ENCODE data around the gene ZNF213.
"Not testable (repeated sequence)": the region's sequence is repeated elsewhere in the genome, so short reads cannot be mapped to it uniquely, and the experiment has no call there.

The ZNF213 gene

DNA sequence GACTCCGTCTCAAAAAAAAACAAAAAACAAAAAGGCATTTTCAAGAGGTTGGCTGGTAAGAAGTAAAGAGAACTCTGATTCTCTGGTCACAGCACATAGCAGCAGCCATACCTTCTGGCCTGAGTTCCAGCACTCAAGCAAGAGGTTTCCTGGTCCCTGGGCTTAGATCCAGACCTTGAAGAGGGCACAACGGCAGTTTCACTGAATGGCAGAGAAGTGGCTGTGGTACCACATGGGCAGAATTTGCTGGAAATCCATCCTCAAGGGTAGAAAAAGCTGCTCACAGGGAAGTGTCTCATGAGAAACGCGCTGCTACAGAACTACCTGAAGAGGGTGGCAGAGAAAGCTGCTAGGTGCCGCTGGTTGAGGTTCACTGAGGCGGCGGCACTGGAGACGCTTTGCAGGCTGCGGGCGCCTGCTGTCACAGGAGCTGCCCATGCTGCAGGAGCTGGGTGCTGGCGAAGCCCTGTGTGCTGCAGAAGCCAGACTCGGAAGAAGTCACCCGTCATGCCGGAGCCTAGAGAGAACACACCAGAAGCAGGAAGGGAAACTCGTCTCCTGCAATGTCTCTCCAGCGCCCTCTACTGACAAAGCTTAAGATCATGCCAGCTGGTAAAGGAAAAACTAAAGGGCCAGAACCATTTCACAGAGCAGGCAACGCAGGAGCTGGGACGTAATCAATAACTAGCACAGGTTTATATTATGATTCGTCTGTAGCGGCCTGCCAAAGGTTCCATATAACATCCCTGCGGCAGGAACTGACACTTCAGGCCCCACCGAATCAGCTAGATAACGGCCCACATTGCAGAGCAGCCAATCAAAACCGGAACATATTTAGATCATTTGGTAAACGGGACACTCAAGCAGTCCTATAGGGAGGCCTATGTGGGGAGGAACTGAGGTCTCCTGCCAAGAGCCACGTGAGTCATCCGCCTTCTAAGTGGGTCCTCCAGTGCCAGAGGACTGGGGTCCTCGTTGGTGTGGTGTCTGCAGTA lies 5.4 kb upstream of the ZNF213 start:
- DNase-seq (ENCODE audit: low spot score), result peak; percentile 88

DNA sequence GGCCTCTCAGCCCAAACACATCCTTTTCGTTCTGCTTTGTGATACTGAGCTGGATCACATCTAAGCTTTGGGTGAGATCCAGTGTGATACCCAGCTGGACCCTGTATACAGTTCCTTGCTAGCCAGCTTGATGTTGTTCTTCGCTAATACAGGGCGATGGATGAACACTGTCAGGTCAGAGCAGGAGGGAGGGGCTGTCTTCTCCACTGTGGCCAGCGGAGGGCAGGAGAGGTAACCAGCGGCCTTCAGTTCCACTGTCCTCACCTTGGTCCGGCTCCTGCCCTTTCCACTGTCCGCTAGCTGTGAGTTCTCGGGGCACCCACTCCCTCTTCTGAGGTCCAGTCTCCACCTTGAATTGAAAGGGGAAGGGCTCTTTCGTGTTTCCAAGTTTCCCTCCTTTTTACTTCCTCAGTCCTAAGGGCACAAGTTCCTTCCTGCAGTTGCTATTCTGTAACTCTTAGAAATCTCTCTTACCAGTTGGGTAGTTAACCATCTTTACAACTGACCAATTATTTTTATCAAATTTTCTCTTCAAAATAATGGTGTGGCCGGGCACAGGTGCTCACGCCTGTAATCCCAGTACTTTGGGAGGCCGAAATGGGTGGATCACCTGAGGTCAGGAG lies 3.0 kb upstream of the ZNF213 start:
- peak; percentile 55 for DNase-seq (ENCODE audit: low spot score)

DNA sequence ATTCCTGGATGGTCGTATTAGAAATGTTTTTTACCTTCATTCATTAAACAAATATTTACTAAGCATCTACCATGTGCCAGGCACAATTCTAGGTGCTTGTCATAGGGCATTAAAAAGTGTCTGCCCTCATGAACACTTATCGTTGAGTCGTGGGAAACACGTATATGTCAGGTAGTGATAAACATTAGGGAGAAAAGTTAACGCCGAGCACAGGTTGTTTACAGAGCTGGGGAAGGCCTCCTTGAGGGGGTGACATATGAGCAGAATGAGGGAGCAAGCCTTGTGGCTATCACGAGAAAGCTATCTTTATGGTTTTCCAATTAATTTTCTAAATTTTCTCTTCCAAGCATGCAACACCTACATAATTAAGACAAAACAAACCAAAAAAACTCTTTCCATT lies 985 bp upstream of the ZNF213 start:
- peak; percentile 37 for DNase-seq (ENCODE audit: low spot score)

DNA sequence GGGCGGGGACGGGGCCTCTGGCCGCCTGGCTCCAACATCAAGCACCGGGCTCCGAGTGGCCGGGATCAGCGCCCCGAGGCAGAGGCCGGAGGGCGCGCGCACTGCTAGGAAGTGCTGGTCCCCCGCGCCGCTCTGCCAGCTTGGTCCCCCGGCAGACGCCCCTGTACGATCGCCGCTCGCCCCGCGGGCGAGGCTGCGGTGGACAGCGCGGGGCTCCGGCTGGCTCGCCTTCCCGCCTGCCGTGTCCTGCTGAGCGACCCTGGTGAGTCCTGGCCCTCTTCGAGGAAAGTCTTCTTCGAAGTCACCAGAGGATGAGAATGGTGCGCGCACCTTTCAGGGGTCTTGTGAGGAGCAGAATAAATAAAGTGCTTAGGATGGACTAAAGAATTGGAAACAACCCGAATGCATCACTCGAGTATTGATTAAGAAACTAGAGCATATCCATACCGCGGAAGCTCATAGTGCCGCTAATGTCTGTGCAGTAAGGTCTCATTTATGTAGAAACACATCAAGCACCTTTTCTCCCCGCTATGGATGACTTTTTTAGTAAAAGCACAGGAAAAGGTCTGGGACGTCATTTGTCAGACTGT lies 392 bp downstream of the ZNF213 start:
- DNase-seq (ENCODE audit: low spot score), result peak; percentile 14

DNA sequence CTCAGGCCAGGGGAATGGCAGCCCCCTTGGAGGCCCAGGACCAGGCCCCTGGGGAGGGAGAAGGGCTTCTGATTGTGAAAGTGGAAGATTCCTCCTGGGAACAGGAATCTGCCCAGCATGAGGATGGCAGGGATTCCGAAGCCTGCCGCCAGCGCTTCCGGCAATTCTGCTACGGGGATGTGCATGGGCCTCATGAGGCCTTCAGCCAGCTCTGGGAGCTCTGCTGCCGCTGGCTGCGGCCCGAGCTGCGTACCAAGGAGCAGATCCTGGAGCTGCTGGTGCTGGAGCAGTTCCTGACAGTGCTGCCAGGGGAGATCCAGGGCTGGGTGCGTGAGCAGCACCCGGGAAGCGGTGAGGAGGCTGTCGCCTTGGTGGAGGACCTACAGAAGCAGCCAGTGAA lies 2.4 kb downstream of the ZNF213 start:
- no peak for DNase-seq (ENCODE audit: low spot score)

DNA sequence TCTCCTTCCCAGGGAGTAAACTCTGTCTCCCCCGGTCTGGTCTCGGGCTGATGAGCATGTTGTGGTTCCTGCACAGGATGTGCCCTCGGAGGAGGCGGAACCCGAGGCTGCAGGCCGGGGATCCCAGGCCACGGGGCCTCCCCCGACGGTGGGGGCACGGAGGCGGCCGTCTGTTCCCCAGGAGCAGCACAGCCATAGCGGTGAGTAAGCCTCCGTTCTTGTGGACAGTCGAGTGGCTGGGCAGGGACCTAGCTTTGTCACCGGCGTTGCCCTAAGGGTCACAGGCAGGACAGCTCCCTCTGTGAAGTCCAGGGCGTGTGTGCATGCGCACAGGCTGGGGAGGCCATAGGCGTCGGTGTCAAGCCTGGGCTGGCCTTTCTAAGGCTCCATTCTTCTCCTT lies 3.5 kb downstream of the ZNF213 start:
- DNase-seq (ENCODE audit: low spot score), result no peak

DNA sequence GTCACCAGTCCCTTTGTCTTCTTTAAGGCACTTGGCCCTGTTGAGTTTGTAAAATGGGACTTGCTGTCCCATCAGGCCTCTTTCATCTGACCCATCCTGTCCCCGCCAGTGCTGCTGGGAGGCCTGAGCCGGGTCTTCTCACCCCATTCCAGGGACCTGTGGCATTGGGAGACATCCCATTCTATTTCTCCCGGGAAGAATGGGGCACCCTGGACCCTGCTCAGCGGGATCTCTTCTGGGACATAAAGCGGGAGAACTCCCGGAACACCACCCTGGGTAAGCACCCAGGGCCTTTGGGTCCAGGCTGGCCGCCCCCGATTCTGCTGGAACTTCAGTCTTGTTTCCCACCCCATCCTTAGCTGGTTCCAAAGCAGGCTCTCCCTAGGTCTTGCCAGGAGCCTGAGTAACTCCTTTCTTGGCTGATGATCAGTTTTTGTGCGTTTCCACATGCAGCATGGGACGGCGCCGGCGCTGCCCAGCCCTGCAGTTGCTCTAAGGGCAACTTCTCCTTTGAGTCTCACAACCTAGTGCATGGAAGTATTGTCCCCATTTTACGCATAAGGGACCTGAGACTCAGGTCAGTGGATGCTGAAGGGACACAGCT lies 4.1 kb downstream of the ZNF213 start:
- DNase-seq (ENCODE audit: low spot score), result no peak

DNA sequence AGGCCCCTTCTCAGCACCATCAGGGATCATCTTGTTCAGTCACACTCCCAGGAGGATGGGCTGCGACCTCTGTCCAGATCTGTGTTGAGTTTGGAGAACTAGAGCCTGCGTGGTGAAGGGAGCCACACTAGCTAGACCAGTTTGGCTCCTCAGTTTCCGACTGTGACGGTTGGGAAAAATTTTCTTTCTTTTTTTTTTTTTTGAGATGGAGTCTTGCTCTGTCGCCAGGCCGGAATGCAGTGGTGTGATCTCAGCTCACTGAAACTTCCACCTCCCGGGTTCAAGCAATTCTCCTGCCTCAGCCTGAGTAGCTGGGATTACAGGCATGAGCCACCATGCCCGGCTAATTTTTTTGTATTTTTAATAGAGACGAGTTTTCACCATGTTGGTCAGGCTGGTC lies 4.7 kb downstream of the ZNF213 start:
- DNase-seq (ENCODE audit: low spot score), result not testable (repeated sequence)

DNA sequence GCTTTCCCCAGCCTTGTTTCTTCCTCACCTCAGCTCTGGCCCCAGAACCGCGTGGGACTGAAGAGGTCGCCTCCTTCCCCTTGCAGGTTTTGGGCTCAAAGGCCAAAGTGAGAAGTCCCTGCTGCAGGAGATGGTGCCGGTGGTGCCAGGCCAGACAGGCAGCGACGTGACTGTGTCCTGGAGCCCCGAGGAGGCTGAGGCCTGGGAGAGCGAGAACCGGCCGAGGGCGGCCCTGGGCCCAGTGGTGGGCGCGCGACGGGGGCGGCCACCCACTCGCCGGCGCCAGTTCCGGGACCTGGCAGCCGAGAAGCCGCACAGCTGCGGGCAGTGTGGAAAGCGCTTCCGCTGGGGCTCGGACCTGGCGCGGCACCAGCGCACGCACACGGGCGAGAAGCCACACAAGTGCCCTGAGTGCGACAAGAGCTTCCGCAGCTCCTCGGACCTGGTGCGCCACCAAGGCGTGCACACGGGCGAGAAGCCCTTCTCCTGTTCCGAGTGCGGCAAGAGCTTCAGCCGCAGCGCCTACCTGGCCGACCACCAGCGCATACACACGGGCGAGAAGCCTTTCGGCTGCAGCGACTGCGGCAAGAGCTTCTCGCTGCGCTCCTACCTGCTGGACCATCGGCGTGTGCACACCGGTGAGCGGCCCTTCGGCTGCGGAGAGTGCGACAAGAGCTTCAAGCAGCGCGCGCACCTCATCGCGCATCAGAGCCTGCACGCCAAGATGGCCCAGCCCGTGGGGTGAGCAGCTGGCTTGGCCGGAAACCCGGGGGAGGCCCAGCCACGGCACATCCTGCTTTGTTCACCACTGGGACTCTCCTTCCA lies 6.0 kb downstream of the ZNF213 start:
- DNase-seq (ENCODE audit: low spot score), result no peak

DNA sequence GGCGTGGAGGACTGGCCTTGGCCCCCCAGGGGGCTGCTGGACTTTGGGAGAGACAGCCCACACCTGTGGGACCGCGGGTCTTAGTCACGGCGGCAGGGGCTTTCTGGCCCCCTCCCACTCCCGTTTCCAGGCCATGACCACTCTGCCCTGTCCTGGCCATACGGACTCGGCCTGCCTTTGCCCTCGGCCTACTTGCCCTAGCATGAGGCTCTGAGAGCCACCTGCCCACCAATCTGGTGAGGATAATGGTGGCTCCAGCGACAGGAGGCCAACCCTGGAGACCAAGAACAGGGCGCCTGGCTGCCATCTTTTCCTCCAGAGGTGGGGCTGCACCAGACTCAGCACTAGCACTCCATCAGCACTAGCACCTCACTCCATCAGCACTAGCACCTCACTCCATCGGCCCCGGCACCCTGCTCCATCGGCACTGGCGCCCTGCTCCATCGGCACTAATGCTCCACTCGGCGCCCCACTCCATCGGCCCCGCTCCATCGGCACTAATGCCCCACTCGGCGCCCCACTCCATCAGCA lies 7.0 kb downstream of the ZNF213 start:
- DNase-seq (ENCODE audit: low spot score), result no peak

DNA sequence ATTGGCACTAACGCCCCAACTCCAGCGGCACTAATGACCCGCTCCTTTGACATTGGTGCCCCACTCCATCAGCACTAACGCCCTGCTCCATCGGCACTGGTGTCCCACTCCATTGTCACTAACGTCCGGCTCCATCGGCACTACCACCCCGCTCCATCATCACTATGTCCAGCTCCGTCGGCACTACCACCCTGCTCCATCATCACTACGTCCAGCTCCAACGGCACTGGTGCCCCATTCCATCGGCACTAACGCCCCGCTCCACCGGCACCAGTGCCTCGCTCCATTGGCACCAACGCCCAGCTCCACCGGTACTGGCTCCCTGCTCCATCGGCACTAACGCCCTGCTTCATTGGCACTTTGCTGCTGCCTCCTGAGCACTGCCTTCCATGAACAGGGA lies 7.5 kb downstream of the ZNF213 start:
- DNase-seq (ENCODE audit: low spot score), result no peak

DNA sequence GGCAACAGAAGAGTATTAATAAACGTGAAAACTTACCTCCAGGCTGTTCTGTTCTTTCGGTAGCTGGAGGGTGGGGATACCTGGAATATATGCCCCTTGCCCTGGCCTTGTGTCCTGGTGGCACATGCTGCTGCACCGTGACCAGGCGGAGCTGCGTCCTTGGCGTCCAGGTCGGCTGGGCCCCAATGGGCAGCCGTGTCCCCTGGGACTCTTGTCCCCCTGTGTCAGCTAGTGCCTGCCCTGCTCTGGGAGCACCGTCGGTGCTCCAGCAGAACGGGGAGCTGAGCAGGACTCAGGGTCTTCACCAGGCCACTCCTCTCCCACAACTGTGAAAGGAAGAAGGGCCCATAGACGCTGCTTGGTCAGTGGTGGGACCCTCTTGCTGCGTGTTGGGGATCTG lies 7.9 kb downstream of the ZNF213 start:
- DNase-seq (ENCODE audit: low spot score), result no peak

DNA sequence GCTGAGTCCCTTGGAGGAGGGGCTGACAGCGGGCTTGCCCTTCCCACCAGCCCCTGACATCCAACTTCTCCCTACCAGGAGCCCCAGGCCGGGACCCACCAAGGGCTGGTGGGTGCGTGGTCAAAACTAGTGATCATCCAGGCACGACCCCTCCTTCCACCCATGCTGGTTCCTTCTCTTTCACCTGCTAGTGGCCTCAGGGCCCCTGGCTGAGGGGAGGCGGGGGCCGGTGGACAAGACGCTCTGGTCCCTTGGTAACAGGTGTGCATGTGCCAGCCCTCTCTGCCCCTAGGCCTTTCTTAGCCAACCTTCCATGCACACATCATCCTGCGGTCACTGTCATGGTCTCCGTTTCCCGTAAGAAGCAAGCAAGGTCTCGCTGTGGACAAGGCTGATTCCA lies 8.4 kb downstream of the ZNF213 start:
- no peak for DNase-seq (ENCODE audit: low spot score)

DNA sequence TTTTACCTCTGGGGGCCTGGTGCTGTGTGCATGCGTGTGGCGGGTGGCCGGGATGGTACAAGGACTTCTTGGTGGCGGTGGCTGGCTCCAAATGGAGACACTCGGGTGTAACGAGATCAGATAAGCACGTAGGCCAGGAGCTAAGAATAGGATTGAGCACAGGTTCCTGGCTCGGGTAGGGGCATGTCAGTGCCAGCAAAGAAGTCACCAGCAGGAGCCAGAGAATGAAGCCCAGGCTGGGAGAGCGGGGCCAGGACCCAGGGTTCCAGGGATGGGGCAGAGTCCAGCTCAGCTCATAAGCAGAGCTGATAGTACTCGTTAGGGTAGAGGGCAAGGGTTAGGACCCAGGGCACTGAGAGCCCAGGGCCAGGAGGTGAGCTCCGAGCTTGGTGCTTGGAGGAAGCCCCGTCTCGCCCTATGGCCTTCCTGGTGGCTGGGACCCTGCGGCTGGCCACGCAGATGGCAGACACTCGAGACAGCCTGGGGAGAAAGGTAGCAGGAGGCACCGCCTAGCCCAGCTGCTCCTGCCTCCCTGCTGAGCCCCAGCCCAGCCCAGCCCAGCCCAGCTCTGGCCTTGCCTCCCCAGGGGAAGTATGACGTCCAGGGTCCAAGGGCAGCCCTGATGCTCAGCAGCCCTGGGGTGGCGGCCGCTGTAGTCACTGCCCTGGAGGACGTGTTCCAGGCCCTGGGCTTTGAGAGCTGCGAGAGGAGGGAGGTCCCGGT lies 8.9 kb downstream of the ZNF213 start:
- DNase-seq (ENCODE audit: low spot score), result no peak

DNA sequence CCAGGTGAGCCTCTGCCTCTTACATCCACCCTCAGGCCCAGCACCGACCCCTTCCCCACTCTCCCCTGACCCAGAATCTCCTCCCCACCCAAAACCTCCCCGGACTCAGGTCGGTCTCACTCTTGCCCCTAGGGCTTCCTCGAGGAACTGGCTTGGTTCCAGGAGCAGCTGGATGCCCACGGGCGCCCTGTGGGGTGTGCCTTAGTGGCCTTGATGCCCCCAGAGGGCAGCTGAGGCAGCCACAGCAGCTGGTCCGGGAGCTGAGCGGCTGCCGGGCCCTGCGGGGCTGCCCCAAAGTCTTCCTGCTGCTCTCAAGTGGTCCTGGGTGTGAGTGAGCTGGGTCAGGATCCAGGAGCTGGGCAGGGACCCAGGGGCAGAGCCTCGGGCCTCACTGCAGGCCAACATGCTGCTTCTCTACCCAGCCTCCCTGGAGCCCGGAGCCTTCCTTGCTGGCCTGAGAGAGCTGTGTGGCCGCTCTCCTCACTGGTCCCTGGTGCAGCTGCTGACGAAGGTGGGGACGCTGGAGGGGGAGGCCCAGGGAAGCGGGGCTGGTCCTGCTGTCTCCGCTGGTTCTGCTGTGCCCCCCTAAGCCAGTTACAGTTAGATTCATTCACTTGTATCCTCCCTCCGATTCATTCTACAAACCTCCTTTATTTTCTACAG lies 9.6 kb downstream of the ZNF213 start:
- DNase-seq (ENCODE audit: low spot score), result no peak

DNA sequence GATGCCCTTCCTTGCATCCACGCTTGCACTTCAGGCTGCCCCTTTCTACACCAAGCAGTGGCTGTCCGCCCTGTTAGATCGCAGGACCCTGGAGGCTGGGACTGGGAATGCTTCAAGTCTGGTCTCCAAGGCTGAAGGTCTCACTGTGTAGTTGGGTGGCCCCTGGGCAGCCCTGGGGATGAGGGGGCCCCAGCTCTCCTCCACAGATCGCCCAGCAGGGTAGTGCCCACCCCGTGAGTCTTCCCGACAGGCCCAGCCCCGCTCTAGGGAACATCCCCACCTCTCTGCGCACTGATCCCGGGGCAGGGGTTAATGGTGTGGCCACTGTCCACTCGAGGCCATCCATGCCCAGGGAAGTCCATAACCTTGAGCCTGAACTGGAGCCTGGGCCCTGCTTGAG lies 10.3 kb downstream of the ZNF213 start:
- no peak for DNase-seq (ENCODE audit: low spot score)

DNA sequence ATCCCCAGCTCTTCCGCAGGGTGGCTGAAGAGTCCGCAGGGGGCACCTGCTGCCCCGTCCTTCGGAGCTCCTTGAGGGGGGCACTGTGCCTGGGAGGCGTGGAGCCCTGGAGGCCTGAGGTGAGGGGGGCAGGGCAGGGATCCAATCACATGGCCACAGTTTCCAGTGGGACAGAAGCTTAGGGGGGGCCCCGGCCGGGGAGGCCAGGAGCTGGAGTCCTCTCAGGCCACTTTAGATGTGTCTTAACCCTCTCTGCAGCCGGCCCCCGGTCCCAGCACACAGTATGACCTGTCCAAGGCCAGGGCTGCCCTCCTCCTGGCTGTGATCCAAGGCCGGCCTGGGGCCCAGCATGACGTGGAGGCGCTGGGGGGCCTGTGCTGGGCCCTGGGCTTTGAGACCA lies 10.8 kb downstream of the ZNF213 start:
- no peak for DNase-seq (ENCODE audit: low spot score)

DNA sequence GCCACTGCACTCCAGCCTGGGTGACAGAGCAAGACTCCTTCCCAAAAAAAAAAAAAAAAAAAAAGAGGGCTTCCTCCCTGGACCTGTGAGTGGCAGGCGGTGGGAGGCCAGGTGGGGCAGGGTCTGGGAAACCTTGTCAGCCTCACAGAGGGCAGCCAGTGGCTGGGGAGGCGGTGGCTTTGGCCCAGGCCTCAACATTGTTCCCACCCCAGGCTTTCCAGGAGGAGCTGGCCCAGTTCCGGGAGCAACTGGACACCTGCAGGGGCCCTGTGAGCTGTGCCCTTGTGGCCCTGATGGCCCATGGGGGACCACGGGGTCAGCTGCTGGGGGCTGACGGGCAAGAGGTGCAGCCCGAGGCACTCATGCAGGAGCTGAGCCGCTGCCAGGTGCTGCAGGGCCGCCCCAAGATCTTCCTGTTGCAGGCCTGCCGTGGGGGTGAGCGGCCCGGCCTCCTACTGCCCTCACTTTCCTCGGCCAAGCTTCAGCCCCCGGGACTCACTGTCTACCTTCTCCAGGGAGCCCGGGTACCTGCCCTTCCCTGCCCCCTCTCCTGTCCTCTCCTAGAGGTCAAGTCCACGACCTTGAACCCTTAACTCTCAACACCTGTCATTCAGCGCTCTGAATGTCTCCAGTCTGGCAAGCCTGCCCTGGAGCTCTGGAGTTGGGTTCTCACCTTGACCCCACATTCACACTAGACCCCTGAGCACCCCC lies 12.4 kb downstream of the ZNF213 start:
- DNase-seq (ENCODE audit: low spot score), result no peak

DNA sequence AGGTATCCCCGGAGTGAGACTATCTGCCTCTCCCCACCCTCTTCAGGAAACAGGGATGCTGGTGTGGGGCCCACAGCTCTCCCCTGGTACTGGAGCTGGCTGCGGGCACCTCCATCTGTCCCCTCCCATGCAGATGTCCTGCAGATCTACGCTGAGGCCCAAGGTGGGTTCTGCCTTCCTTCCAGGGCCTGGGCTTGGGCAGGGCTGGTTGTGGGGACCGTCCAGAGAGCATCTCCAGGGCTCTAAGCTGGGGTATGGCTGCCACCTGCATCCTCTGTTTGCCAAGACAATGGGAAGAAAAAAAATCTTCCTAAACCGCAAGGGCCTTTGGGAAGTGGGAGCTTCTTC lies 12.9 kb downstream of the ZNF213 start:
- DNase-seq (ENCODE audit: low spot score), result no peak

Data from hematopoietic multipotent progenitor cell treated with erythropoietin and hydrocortisone succinate and interleukin-3 and kit ligand, for 15 days (in vitro differentiated cells).